ENCODE data around the gene PBX2.

PBX2 gene

GRCh38 chr6:32170294-32170693 lies 19.7 kb downstream of the PBX2 start:
- no peak for DNase-seq

- DNase-seq: no peak
These were observed 21.0 kb downstream of the PBX2 start for GRCh38 chr6:32168807-32169591.

- no peak for DNase-seq
These were observed 21.7 kb downstream of the PBX2 start for GRCh38 chr6:32168350-32168749.

- DNase-seq: no peak
These were observed 22.2 kb downstream of the PBX2 start for GRCh38 chr6:32167761-32168262.

- DNase-seq: no peak
These were observed 22.7 kb downstream of the PBX2 start for GRCh38 chr6:32167154-32167760.

GRCh38 chr6:32166411-32167061 lies 23.5 kb downstream of the PBX2 start:
- DNase-seq: no peak

- no peak for DNase-seq
These were observed 25.7 kb downstream of the PBX2 start, which contains the start of gene EGFL8 for GRCh38 chr6:32164295-32164694. TSS of gene EGFL8 (plus strand) at chr6:32164595. CDS start at chr6:32166166, 1,571 bp downstream.

- no peak for DNase-seq
These were observed 26.3 kb downstream of the PBX2 start for GRCh38 chr6:32163559-32164258.

GRCh38 chr6:32158052-32158451 lies 31.9 kb downstream of the PBX2 start:
- DNase-seq: no peak

GRCh38 chr6:32156891-32157290 lies 33.1 kb downstream of the PBX2 start:
- no peak for DNase-seq

GRCh38 chr6:32154514-32155161 lies 35.4 kb downstream of the PBX2 start:
- peak; percentile 73 for DNase-seq

GRCh38 chr6:32153564-32154513 lies 36.2 kb downstream of the PBX2 start, which contains the start of gene PPT2:
TSS of gene PPT2 (plus strand) at chr6:32154141. CDS start at chr6:32154595, 454 bp downstream.
- peak; percentile 83 for DNase-seq

- DNase-seq: peak; percentile 54
These were observed 37.0 kb downstream of the PBX2 start for GRCh38 chr6:32152769-32153563.

- no peak for DNase-seq
These were observed 37.9 kb downstream of the PBX2 start, which contains the start of gene PRRT1 for GRCh38 chr6:32151863-32152768. TSS of gene PRRT1 (minus strand) at chr6:32151939. CDS start at chr6:32151827, 112 bp downstream.

GRCh38 chr6:32151181-32151862 lies 38.7 kb downstream of the PBX2 start:
- DNase-seq: no peak

GRCh38 chr6:32149932-32150870 lies 39.8 kb downstream of the PBX2 start:
- DNase-seq: no peak

- no peak for DNase-seq
These were observed 40.8 kb downstream of the PBX2 start for GRCh38 chr6:32149092-32149755.

Data from DMS79 treated with DMSO at 0.1 percent for 48 hours (cell line).